ENCODE measurements around the gene SYTL2.

GRCh38 chr11:85810521-85810870 is 445 bp downstream of the SYTL2 start:
- TF ChIP-seq, protein P1, sequence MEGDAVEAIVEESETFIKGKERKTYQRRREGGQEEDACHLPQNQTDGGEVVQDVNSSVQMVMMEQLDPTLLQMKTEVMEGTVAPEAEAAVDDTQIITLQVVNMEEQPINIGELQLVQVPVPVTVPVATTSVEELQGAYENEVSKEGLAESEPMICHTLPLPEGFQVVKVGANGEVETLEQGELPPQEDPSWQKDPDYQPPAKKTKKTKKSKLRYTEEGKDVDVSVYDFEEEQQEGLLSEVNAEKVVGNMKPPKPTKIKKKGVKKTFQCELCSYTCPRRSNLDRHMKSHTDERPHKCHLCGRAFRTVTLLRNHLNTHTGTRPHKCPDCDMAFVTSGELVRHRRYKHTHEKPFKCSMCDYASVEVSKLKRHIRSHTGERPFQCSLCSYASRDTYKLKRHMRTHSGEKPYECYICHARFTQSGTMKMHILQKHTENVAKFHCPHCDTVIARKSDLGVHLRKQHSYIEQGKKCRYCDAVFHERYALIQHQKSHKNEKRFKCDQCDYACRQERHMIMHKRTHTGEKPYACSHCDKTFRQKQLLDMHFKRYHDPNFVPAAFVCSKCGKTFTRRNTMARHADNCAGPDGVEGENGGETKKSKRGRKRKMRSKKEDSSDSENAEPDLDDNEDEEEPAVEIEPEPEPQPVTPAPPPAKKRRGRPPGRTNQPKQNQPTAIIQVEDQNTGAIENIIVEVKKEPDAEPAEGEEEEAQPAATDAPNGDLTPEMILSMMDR (IDR thresholded peaks at IDR 0.05 in 8 of 11, conservative IDR thresholded peaks at IDR 0.05 in 3 of 11) = no peak
- no peak for TF ChIP-seq POLR2A (IDR thresholded peaks at IDR 0.05)
